ENCODE results near the gene ZNF530.

Gene ZNF530

GRCh38 chr19:57572415-57572947, 27.2 kb upstream of the ZNF530 start:
- WGBS = 100% methylated on average over 2 of the region's 3 CpGs
- H3K9ac ChIP-seq (ENCODE audit: low read depth, low read length) = no peak overlapping the region
- H3K27me3 ChIP-seq (ENCODE audit: insufficient read depth, low read length) = no peaks in the 10 kb centered on the region
- peaks cover 92% of the 10 kb centered on the region for H3K9me3 ChIP-seq (ENCODE audit: insufficient read depth, low read depth, low read length)
- H3K4me3 ChIP-seq (ENCODE audit: low read length) = no peak overlapping the region
- no peak overlapping the region for H3K27ac ChIP-seq (ENCODE audit: low read depth, low read length)
- H3K36me3 ChIP-seq (ENCODE audit: insufficient read depth, low read length) = peaks cover 65% of the 10 kb centered on the region
- no peaks in the 10 kb centered on the region for H3K4me1 ChIP-seq (ENCODE audit: insufficient read depth, low read length)

GRCh38 chr19:57576661-57577060, 23.0 kb upstream of the ZNF530 start:
- Histone ChIP-seq H3K4me1 (ENCODE audit: insufficient read depth, low read length) (0 out of 2 replicates have a peak, but pooled peaks cover 3% of the 10 kb centered on the region), H3K27me3 (ENCODE audit: insufficient read depth, low read length) (no peaks in the 10 kb centered on the region), H3K27ac (ENCODE audit: low read depth, low read length) (no peak overlapping the region), H3K9me3 (ENCODE audit: insufficient read depth, low read depth, low read length) (peaks cover 65% of the 10 kb centered on the region), H3K4me3 (ENCODE audit: low read length) (peak overlapping the region; percentile 73; the same call in 1 of the 2 replicates), H3K36me3 (ENCODE audit: insufficient read depth, low read length) (peaks cover 63% of the 10 kb centered on the region), H3K9ac (ENCODE audit: low read depth, low read length) (no peak overlapping the region)

- H3K9me3 ChIP-seq (ENCODE audit: insufficient read depth, low read depth, low read length) = peaks cover 51% of the 10 kb centered on the region
- H3K36me3 ChIP-seq (ENCODE audit: insufficient read depth, low read length) = peaks cover 43% of the 10 kb centered on the region
- H3K27me3 ChIP-seq (ENCODE audit: insufficient read depth, low read length) = peaks cover 3% of the 10 kb centered on the region; the same call in 1 of the 2 replicates
- 0 out of 2 replicates have a peak, but pooled peaks cover 3% of the 10 kb centered on the region for H3K4me1 ChIP-seq (ENCODE audit: insufficient read depth, low read length)
- under 1% methylated on average over 62 of the region's 62 CpGs for WGBS
- peak within 1 kb of the TSS; percentile 79 for H3K9ac ChIP-seq (ENCODE audit: low read depth, low read length)
- peak within 1 kb of the TSS; percentile 22 for H3K27ac ChIP-seq (ENCODE audit: low read depth, low read length)
- peak within 1 kb of the TSS; percentile 73 for H3K4me3 ChIP-seq (ENCODE audit: low read length)
These were observed 21.0 kb upstream of the ZNF530 start, which contains the start of gene ZNF416 for GRCh38 chr19:57578487-57579205. TSS of gene ZNF416 (minus strand) at chr19:57578911. CDS start at chr19:57578704, 207 bp downstream.

GRCh38 chr19:57583104-57583520, 16.6 kb upstream of the ZNF530 start:
- Histone ChIP-seq H3K4me1 (ENCODE audit: insufficient read depth, low read length) (0 out of 2 replicates have a peak, but pooled peaks cover 3% of the 10 kb centered on the region), H3K9me3 (ENCODE audit: insufficient read depth, low read depth, low read length) (peaks cover 36% of the 10 kb centered on the region), H3K4me3 (ENCODE audit: low read length) (peak overlapping the region; percentile 89), H3K36me3 (ENCODE audit: insufficient read depth, low read length) (peaks cover 31% of the 10 kb centered on the region), H3K27ac (ENCODE audit: low read depth, low read length) (no peak overlapping the region; the same call in 1 of the 2 replicates), H3K9ac (ENCODE audit: low read depth, low read length) (no peak overlapping the region), H3K27me3 (ENCODE audit: insufficient read depth, low read length) (peaks cover 3% of the 10 kb centered on the region; the same call in 1 of the 2 replicates)
- WGBS = 62% methylated on average over 21 of the region's 21 CpGs

- peak within 1 kb of the TSS; percentile 73 for H3K9ac ChIP-seq (ENCODE audit: low read depth, low read length)
- H3K36me3 ChIP-seq (ENCODE audit: insufficient read depth, low read length) = peaks cover 38% of the 10 kb centered on the region
- 2% methylated on average over 76 of the region's 76 CpGs for WGBS
- H3K4me1 ChIP-seq (ENCODE audit: insufficient read depth, low read length) = 0 out of 2 replicates have a peak, but pooled peaks cover 3% of the 10 kb centered on the region
- peaks cover 3% of the 10 kb centered on the region; the same call in 1 of the 2 replicates for H3K27me3 ChIP-seq (ENCODE audit: insufficient read depth, low read length)
- H3K9me3 ChIP-seq (ENCODE audit: insufficient read depth, low read depth, low read length) = peaks cover 42% of the 10 kb centered on the region
- H3K4me3 ChIP-seq (ENCODE audit: low read length) = peak within 1 kb of the TSS; percentile 89
- H3K27ac ChIP-seq (ENCODE audit: low read depth, low read length) = peak within 1 kb of the TSS; percentile 58; the same call in 1 of the 2 replicates
These were observed 15.9 kb upstream of the ZNF530 start, which contains the start of gene ZIK1 for GRCh38 chr19:57583521-57584416. TSS of gene ZIK1 (plus strand) at chr19:57584145. CDS start at chr19:57584357, 212 bp downstream.

GRCh38 chr19:57587529-57587928, 12.2 kb upstream of the ZNF530 start:
- no peak overlapping the region for H3K27ac ChIP-seq (ENCODE audit: low read depth, low read length)
- WGBS = 88% methylated on average over 1 of the region's 1 CpG
- H3K27me3 ChIP-seq (ENCODE audit: insufficient read depth, low read length) = peaks cover 3% of the 10 kb centered on the region; the same call in 1 of the 2 replicates
- H3K36me3 ChIP-seq (ENCODE audit: insufficient read depth, low read length) = peaks cover 74% of the 10 kb centered on the region
- no peak overlapping the region for H3K9ac ChIP-seq (ENCODE audit: low read depth, low read length)
- H3K9me3 ChIP-seq (ENCODE audit: insufficient read depth, low read depth, low read length) = peaks cover 80% of the 10 kb centered on the region
- H3K4me1 ChIP-seq (ENCODE audit: insufficient read depth, low read length) = no peaks in the 10 kb centered on the region
- H3K4me3 ChIP-seq (ENCODE audit: low read length) = no peak overlapping the region

- H3K9ac ChIP-seq (ENCODE audit: low read depth, low read length) = no peak overlapping the region
- H3K9me3 ChIP-seq (ENCODE audit: insufficient read depth, low read depth, low read length) = no peaks in the 10 kb centered on the region
- no peak overlapping the region for H3K27ac ChIP-seq (ENCODE audit: low read depth, low read length)
- H3K4me1 ChIP-seq (ENCODE audit: insufficient read depth, low read length) = no peaks in the 10 kb centered on the region; the same call in 1 of the 2 replicates
- peak overlapping the region; percentile 79 for H3K4me3 ChIP-seq (ENCODE audit: low read length)
- H3K27me3 ChIP-seq (ENCODE audit: insufficient read depth, low read length) = no peaks in the 10 kb centered on the region; the same call in 1 of the 2 replicates
- H3K36me3 ChIP-seq (ENCODE audit: insufficient read depth, low read length) = peaks cover 6% of the 10 kb centered on the region; the same call in 1 of the 2 replicates
- 66% methylated on average over 6 of the region's 8 CpGs for WGBS
These were observed 316 bp upstream of the ZNF530 start for GRCh38 chr19:57599377-57599760.

- WGBS = 93% methylated on average over 3 of the region's 5 CpGs
- no peaks in the 10 kb centered on the region for H3K4me1 ChIP-seq (ENCODE audit: insufficient read depth, low read length)
- H3K9me3 ChIP-seq (ENCODE audit: insufficient read depth, low read depth, low read length) = no peaks in the 10 kb centered on the region; the same call in 1 of the 2 replicates
- peaks cover 38% of the 10 kb centered on the region for H3K36me3 ChIP-seq (ENCODE audit: insufficient read depth, low read length)
- H3K27me3 ChIP-seq (ENCODE audit: insufficient read depth, low read length) = no peaks in the 10 kb centered on the region
- H3K4me3 ChIP-seq (ENCODE audit: low read length) = no peak overlapping the region
- no peak overlapping the region for H3K27ac ChIP-seq (ENCODE audit: low read depth, low read length)
- H3K9ac ChIP-seq (ENCODE audit: low read depth, low read length) = no peak overlapping the region
These were observed 7.2 kb downstream of the ZNF530 start for GRCh38 chr19:57606931-57607330.

GRCh38 chr19:57611113-57611512, 11.4 kb downstream of the ZNF530 start:
- H3K4me3 ChIP-seq (ENCODE audit: low read length) = no peak overlapping the region
- H3K9ac ChIP-seq (ENCODE audit: low read depth, low read length) = no peak overlapping the region
- no peaks in the 10 kb centered on the region for H3K27me3 ChIP-seq (ENCODE audit: insufficient read depth, low read length)
- peaks cover 28% of the 10 kb centered on the region for H3K36me3 ChIP-seq (ENCODE audit: insufficient read depth, low read length)
- WGBS = 94% methylated on average over 4 of the region's 4 CpGs
- no peak overlapping the region for H3K27ac ChIP-seq (ENCODE audit: low read depth, low read length)
- H3K9me3 ChIP-seq (ENCODE audit: insufficient read depth, low read depth, low read length) = peaks cover 18% of the 10 kb centered on the region
- no peaks in the 10 kb centered on the region for H3K4me1 ChIP-seq (ENCODE audit: insufficient read depth, low read length)

GRCh38 chr19:57613941-57614743, 14.5 kb downstream of the ZNF530 start, which contains the start of gene ZNF134:
TSS of gene ZNF134 (plus strand) at chr19:57614242. CDS start at chr19:57619469, 5,227 bp downstream.
- peaks cover 49% of the 10 kb centered on the region for H3K9me3 ChIP-seq (ENCODE audit: insufficient read depth, low read depth, low read length)
- H3K4me3 ChIP-seq (ENCODE audit: low read length) = peak within 1 kb of the TSS; percentile 98
- H3K27ac ChIP-seq (ENCODE audit: low read depth, low read length) = peak within 1 kb of the TSS; percentile 73
- H3K36me3 ChIP-seq (ENCODE audit: insufficient read depth, low read length) = peaks cover 42% of the 10 kb centered on the region
- H3K9ac ChIP-seq (ENCODE audit: low read depth, low read length) = peak within 1 kb of the TSS; percentile 89
- no peaks in the 10 kb centered on the region for H3K4me1 ChIP-seq (ENCODE audit: insufficient read depth, low read length)
- H3K27me3 ChIP-seq (ENCODE audit: insufficient read depth, low read length) = no peaks in the 10 kb centered on the region
- WGBS = 2% methylated on average over 64 of the region's 64 CpGs

All from HUES64 (cell line).